GM18867 (cell line): ENCODE data around the gene CELF2.
"Not testable (repeated sequence)": the region's sequence is repeated elsewhere in the genome, so short reads cannot be mapped to it uniquely, and the experiment has no call there.

Source experiments
- ATAC-seq: cut with Tn5 transposase; IDR thresholded peaks from one replicate; pipeline ENCODE4 v1.9.1; 2021; ENCODE audit warnings: mild to moderate bottlenecking, moderate library complexity; ENCODE audit not compliant: unreplicated experiment

Gene CELF2

GRCh38 chr10:11366889-11367288, 349.2 kb downstream of the CELF2 start:
- not testable (repeated sequence) for ATAC-seq

- no peak for ATAC-seq
These were observed 349.8 kb downstream of the CELF2 start for GRCh38 chr10:11367505-11367904.

- ATAC-seq = no peak
These were observed 356.1 kb downstream of the CELF2 start for GRCh38 chr10:11373717-11374171.

- no peak for ATAC-seq
These were observed 359.6 kb downstream of the CELF2 start for GRCh38 chr10:11377267-11377666.

- ATAC-seq = no peak
These were observed 361.2 kb downstream of the CELF2 start for GRCh38 chr10:11378835-11379234.

GRCh38 chr10:11379771-11380170, 362.1 kb downstream of the CELF2 start:
- ATAC-seq = no peak

GRCh38 chr10:11381023-11381422, 363.4 kb downstream of the CELF2 start:
- ATAC-seq = no peak

GRCh38 chr10:11381511-11381910, 363.8 kb downstream of the CELF2 start:
- no peak for ATAC-seq

GRCh38 chr10:11382187-11382586, 364.5 kb downstream of the CELF2 start:
- ATAC-seq = no peak

- no peak for ATAC-seq
These were observed 368.4 kb downstream of the CELF2 start for GRCh38 chr10:11386044-11386443.
